Measurements from ENCODE around the gene CUEDC1.

GRCh38 chr17:57984936-57985674, 29.9 kb upstream of the CUEDC1 start:
- TF ChIP-seq CTCF (IDR thresholded peaks at IDR 0.05 in 2 of 3, conservative IDR thresholded peaks at IDR 0.05 in 1 of 3; ENCODE audit: insufficient read depth in 2 of 3, low read depth in 1 of 3, low read length in 3 of 3) = no peak
- no peak for TF ChIP-seq ATF1 (CRISPR knock-in tag; IDR thresholded peaks at IDR 0.05)
- TF ChIP-seq ATF1 (tag; IDR thresholded peaks at IDR 0.05) = no peak
- TF ChIP-seq ZNF165 (CRISPR knock-in tag; IDR thresholded peaks at IDR 0.05; ENCODE audit: borderline replicate concordance) = no peak
